ENCODE measurements around the gene DRAXIN.
A peak's percentile ranks its signal among the peaks of the same experiment; 100 is the strongest.

Gene DRAXIN

DNA sequence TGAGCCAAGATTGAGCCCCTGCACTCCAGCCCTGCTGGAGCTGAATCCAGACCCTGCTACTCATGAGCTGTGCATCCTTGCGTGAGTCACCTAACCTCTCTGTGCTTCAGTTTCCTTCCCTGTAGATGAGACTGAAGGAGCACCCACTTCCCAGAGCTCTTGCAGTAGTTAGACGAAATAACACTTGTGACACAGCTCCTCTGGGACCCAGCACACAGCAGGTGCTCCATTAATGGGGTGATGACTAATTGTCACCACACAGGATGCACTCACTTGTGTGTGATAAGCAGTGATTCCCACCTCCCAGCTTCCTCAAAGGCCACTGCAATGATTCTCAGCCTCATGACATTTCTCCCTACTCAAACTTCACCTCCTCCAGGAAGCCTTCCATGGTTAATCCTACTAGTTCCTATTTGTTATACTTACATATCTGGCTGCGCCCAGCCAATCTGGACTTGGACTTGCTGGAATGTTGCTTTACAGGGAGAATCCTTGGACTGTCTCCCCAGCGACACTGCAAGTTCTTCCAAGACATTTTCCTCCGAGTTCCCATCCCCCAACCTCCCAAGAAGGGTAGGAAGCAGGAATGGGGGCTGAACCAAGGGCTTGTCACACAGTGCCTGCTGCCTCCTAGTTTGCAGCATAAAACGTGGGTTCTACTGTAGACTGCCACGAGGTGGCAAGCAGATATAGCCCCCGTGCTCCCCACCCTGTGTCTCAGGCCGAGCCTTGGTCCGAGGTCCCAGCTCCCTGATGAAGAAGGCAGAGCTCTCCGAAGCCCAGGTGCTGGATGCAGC is 17.2 kb downstream of the DRAXIN start:
- POLR2A ChIA-PET: interaction anchor here (1.0 to 1.4 kb wide), 2 partner anchors 41 to 45 kb away, joined by 3 read pairs; partner anchors contain the start of gene FBXO6
- peaks cover 4% of the 10 kb centered on the region; the same call in 1 of the 2 replicates for H3K4me1 ChIP-seq (ENCODE audit: control insufficient read depth, insufficient read depth, low read length)
- H3K4me3 ChIP-seq (ENCODE audit: low read depth, low read length): no peak overlapping the region
- H3K36me3 ChIP-seq (ENCODE audit: control insufficient read depth in 2 of 2, insufficient read depth in 1 of 2, low read length in 2 of 2): no peaks in the 10 kb centered on the region
- TF ChIP-seq, protein P1, sequence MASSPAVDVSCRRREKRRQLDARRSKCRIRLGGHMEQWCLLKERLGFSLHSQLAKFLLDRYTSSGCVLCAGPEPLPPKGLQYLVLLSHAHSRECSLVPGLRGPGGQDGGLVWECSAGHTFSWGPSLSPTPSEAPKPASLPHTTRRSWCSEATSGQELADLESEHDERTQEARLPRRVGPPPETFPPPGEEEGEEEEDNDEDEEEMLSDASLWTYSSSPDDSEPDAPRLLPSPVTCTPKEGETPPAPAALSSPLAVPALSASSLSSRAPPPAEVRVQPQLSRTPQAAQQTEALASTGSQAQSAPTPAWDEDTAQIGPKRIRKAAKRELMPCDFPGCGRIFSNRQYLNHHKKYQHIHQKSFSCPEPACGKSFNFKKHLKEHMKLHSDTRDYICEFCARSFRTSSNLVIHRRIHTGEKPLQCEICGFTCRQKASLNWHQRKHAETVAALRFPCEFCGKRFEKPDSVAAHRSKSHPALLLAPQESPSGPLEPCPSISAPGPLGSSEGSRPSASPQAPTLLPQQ (tag by site-specific recombination; IDR thresholded peaks at IDR 0.05): peak; percentile 36; the same call in 1 of the 2 replicates
- TF ChIP-seq ZNF623 (tag by site-specific recombination; IDR thresholded peaks at IDR 0.05) (peak; percentile 62), OVOL3 (tag by site-specific recombination; IDR thresholded peaks at IDR 0.05) (no peak), GLIS1 (tag by site-specific recombination; IDR thresholded peaks at IDR 0.05) (peak; percentile 68), ZNF768 (tag by site-specific recombination; IDR thresholded peaks at IDR 0.05) (peak; percentile 92; the same call in 1 of the 2 replicates)
- TF ChIP-seq, protein P2, sequence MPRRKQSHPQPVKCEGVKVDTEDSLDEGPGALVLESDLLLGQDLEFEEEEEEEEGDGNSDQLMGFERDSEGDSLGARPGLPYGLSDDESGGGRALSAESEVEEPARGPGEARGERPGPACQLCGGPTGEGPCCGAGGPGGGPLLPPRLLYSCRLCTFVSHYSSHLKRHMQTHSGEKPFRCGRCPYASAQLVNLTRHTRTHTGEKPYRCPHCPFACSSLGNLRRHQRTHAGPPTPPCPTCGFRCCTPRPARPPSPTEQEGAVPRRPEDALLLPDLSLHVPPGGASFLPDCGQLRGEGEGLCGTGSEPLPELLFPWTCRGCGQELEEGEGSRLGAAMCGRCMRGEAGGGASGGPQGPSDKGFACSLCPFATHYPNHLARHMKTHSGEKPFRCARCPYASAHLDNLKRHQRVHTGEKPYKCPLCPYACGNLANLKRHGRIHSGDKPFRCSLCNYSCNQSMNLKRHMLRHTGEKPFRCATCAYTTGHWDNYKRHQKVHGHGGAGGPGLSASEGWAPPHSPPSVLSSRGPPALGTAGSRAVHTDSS (tag by site-specific recombination; IDR thresholded peaks at IDR 0.05): no peak
- CTCF ChIA-PET: interaction anchor here (0.5 to 3.2 kb wide), 10 partner anchors 10 to 64 kb away, joined by 3 to 19 read pairs (median 4); partner anchors contain the start of gene FBXO6
- no peaks in the 10 kb centered on the region for H3K9me3 ChIP-seq (ENCODE audit: control insufficient read depth, insufficient read depth, low read depth, low read length)
- H3K27ac ChIP-seq (ENCODE audit: extremely low read depth, low read depth, low read length): no peak overlapping the region

DNA sequence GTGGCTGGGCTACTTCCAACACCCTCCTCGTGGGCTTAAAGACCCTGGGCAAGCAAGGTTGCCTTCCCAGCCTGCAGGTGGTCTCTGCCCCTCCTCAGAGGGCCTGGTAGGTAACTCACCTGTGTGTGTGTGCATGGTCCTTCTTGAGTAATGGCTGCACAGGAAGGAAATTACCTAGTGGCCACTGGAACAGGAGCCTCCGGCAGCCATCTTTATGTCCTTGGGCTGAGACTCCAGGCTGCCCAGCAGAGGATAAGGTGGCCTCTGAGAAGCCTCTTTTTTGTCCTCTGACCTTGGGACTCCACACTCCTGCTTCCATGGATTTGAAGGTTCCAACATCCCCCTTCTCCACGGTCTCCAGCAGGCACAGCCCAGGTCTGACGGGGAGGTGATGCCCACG is 20.0 kb downstream of the DRAXIN start:
- ChIA-PET CTCF (interaction anchor here (0.6 to 3.2 kb wide), 12 partner anchors 8 to 675 kb away, joined by 3 to 19 read pairs (median 6); partner anchors contain the start of gene FBXO6), POLR2A (no interaction called here)
- H3K4me3 ChIP-seq (ENCODE audit: low read depth, low read length): no peak overlapping the region
- H3K9me3 ChIP-seq (ENCODE audit: control insufficient read depth, insufficient read depth, low read depth, low read length): no peaks in the 10 kb centered on the region
- H3K4me1 ChIP-seq (ENCODE audit: control insufficient read depth, insufficient read depth, low read length): peaks cover 4% of the 10 kb centered on the region; the same call in 1 of the 2 replicates
- H3K36me3 ChIP-seq (ENCODE audit: control insufficient read depth in 2 of 2, insufficient read depth in 1 of 2, low read length in 2 of 2): no peaks in the 10 kb centered on the region
- TF ChIP-seq ZNF223 (tag by site-specific recombination; IDR thresholded peaks at IDR 0.05) (no peak), ZNF837 (tag by site-specific recombination; IDR thresholded peaks at IDR 0.05) (no peak), GFI1B (tag by site-specific recombination; IDR thresholded peaks at IDR 0.05) (no peak), ZNF23 (tag by site-specific recombination; IDR thresholded peaks at IDR 0.05; ENCODE audit: borderline replicate concordance) (no peak), HOXD13 (CRISPR knock-in tag; IDR thresholded peaks at IDR 0.05; ENCODE audit: borderline replicate concordance) (no peak), KLF16 (tag by site-specific recombination; IDR thresholded peaks at IDR 0.05) (no peak)
- H3K27ac ChIP-seq (ENCODE audit: extremely low read depth, low read depth, low read length): no peak overlapping the region

DNA sequence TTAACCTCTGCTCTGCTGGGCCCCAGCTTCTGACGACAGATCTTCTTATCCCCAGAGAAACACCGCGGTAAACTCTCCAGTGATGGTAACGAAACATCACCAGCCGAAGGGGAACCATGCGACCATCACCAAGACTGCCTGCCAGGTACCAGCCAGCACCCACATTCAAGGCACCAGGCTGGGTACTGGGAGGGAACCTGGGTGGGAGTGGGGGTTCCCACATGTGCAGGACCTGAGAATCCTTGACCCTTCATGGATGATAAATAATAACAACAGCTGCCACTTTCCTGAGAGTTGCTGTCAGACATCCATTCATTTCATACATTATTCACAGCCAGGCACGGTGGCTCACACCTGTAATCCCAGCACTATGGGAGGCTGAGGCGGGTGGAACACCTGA is 20.8 kb downstream of the DRAXIN start:
- ChIA-PET CTCF (interaction anchor here (0.6 to 3.2 kb wide), 3 partner anchors 18 to 62 kb away, joined by 3 to 19 read pairs (median 3); partner anchors contain the start of gene FBXO6), POLR2A (no interaction called here)
- TF ChIP-seq ZNF660 (tag by site-specific recombination; IDR thresholded peaks at IDR 0.05) (no peak), REPIN1 (tag by site-specific recombination; IDR thresholded peaks at IDR 0.05; ENCODE audit: low read depth) (no peak), ZBTB20 (tag by site-specific recombination; IDR thresholded peaks at IDR 0.05) (no peak), ZNF223 (tag by site-specific recombination; IDR thresholded peaks at IDR 0.05) (no peak), ZNF274 (IDR thresholded peaks at IDR 0.05; ENCODE audit: low read length) (no peak), ZNF274 (tag by site-specific recombination; IDR thresholded peaks at IDR 0.05; ENCODE audit: borderline replicate concordance) (no peak), ZNF76 (tag by site-specific recombination; IDR thresholded peaks at IDR 0.05; ENCODE audit: borderline replicate concordance, low read depth) (no peak)
- no peak overlapping the region for H3K27ac ChIP-seq (ENCODE audit: extremely low read depth, low read depth, low read length)
- no peaks in the 10 kb centered on the region for H3K36me3 ChIP-seq (ENCODE audit: control insufficient read depth in 2 of 2, insufficient read depth in 1 of 2, low read length in 2 of 2)
- no peaks in the 10 kb centered on the region for H3K9me3 ChIP-seq (ENCODE audit: control insufficient read depth, insufficient read depth, low read depth, low read length)
- peaks cover 3% of the 10 kb centered on the region; the same call in 1 of the 2 replicates for H3K4me1 ChIP-seq (ENCODE audit: control insufficient read depth, insufficient read depth, low read length)
- H3K4me3 ChIP-seq (ENCODE audit: low read depth, low read length): no peak overlapping the region

Measured in HEK293 (cell line).